KMS-11 (cell line): ENCODE data around the gene SNX33.

Source experiments
- H2AFZ ChIP-seq: fragments of 200-600 bp; sonication (generic); 2 replicates; pipeline ENCODE4 v1.6.1; 2016; ENCODE audit warnings: antibody characterized with exemption, mixed run types, low read depth
- H3K27ac ChIP-seq: fragments of 200-600 bp; sonication (generic); 2 replicates; pipeline ENCODE4 v1.6.1; 2016; ENCODE audit warnings: mild to moderate bottlenecking, mixed run types
- H3K27me3 ChIP-seq: fragments of 200-600 bp; sonication (generic); 2 replicates; pipeline ENCODE4 v1.6.1; 2017; ENCODE audit warnings: mild to moderate bottlenecking, low read depth, mixed run types, moderate library complexity; ENCODE audit not compliant: insufficient read depth
- H3K36me3 ChIP-seq: fragments of 200-600 bp; sonication (generic); 2 replicates; pipeline ENCODE4 v1.6.1; 2017; ENCODE audit warnings: mild to moderate bottlenecking, mixed run types; ENCODE audit not compliant: insufficient read depth
- H3K4me1 ChIP-seq: fragments of 200-600 bp; sonication (generic); 2 replicates; pipeline ENCODE4 v1.6.1; 2016; ENCODE audit warnings: mild to moderate bottlenecking, low read depth, mixed run types; ENCODE audit not compliant: poor library complexity, severe bottlenecking
- H3K4me2 ChIP-seq: fragments of 200-600 bp; sonication (generic); 2 replicates; pipeline ENCODE4 v1.7.0; 2016; ENCODE audit warnings: mild to moderate bottlenecking, mixed run types
- H3K4me3 ChIP-seq: fragments of 200-600 bp; sonication (generic); IDR thresholded peaks from 2 replicates; pipeline ENCODE4 v1.6.1; 2017; ENCODE audit warnings: low read depth, low read length, mixed read lengths; ENCODE audit not compliant: insufficient read depth
- H3K79me2 ChIP-seq: fragments of 200-600 bp; sonication (generic); 2 replicates; pipeline ENCODE4 v1.6.1; 2016; ENCODE audit warnings: low read depth, mixed run types; ENCODE audit not compliant: insufficient read depth
- H3K9ac ChIP-seq: fragments of 200-600 bp; sonication (generic); 2 replicates; pipeline ENCODE4 v1.6.1; 2016; ENCODE audit warnings: mild to moderate bottlenecking, mixed run types
- H4K20me1 ChIP-seq: fragments of 200-600 bp; sonication (generic); 2 replicates; pipeline ENCODE4 v1.6.1; 2016; ENCODE audit warnings: mild to moderate bottlenecking, mixed run types; ENCODE audit not compliant: insufficient read depth
- TF ChIP-seq, protein P1 (sequence below): fragments of 200-600 bp; sonication (generic); conservative IDR thresholded peaks from 2 replicates; pipeline ENCODE4 v1.6.1; 2017; ENCODE audit warnings: low read depth, mild to moderate bottlenecking, antibody characterized with exemption, low read length, moderate library complexity, mixed read lengths

Gene SNX33

DNA sequence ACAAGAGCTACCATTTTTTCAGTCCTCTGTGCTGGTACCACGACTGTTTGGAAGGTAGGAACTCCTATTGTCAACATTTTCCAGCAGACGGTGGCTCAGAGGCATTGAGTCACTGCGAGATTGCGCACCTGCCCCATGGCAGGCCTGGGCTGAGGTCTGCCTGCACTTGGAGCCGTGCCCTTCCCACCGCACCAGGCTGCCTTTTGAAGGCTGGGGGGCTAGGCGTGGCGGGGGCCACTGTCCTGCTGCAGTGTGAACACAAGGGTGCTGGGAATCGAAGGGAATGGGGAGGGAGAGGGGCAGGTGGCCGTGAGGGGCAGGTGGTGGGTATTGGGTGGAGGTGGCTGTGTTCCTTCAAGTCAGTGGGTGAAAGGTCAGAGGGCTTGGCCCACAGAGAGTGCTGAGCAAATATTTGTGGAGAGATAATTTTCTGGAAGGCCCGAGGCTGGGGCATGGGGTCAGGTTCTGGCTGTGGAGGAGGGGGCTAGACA is 16.3 kb downstream of the SNX33 start:
- Histone ChIP-seq H3K79me2 (no peaks in the 10 kb centered on the region), H3K9ac (no peak overlapping the region), H3K27ac (no peak overlapping the region), H3K4me1 (no peaks in the 10 kb centered on the region), H4K20me1 (no peaks in the 10 kb centered on the region), H2AFZ (no peak overlapping the region), H3K4me3 (no peak overlapping the region), H3K27me3 (no peaks in the 10 kb centered on the region), H3K4me2 (no peak overlapping the region), H3K36me3 (no peaks in the 10 kb centered on the region)
- TF ChIP-seq, protein P1, sequence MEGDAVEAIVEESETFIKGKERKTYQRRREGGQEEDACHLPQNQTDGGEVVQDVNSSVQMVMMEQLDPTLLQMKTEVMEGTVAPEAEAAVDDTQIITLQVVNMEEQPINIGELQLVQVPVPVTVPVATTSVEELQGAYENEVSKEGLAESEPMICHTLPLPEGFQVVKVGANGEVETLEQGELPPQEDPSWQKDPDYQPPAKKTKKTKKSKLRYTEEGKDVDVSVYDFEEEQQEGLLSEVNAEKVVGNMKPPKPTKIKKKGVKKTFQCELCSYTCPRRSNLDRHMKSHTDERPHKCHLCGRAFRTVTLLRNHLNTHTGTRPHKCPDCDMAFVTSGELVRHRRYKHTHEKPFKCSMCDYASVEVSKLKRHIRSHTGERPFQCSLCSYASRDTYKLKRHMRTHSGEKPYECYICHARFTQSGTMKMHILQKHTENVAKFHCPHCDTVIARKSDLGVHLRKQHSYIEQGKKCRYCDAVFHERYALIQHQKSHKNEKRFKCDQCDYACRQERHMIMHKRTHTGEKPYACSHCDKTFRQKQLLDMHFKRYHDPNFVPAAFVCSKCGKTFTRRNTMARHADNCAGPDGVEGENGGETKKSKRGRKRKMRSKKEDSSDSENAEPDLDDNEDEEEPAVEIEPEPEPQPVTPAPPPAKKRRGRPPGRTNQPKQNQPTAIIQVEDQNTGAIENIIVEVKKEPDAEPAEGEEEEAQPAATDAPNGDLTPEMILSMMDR: no peak

DNA sequence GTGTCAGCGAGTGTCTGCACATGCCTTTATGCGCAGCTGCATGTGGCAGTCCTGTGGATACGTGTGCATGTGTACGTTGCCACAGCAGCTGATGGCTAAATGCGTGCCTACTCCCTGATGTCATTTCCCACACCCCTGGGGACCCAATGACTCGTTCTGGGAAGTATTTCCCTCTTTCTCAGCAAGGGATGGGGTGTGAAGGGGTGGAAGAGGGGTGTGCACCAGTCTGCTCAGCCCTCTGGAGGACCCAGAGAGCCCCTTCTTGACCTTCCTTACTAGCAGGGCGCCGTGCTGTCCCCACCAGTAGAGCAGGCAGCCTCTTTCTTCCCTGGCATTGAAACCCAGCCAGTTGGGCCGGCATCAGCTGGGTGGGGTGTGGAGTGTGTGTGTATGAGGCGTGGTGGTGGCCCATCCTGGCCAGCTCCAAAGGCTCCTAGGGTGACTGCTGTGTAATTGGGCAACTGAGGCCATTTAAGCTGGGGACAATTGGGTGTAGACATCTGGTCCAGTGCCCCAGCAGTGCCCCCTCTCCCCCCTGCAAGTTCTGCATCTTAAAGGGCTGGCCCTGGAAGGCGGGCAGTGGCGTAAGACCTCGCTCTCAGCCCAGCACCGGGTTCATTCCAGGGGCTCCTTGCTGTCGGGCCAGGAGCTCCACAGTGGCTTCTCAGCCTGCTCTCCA is 19.2 kb downstream of the SNX33 start:
- Histone ChIP-seq H4K20me1 (no peaks in the 10 kb centered on the region), H3K79me2 (no peaks in the 10 kb centered on the region), H2AFZ (no peak overlapping the region), H3K27me3 (no peaks in the 10 kb centered on the region), H3K27ac (no peak overlapping the region), H3K4me1 (no peaks in the 10 kb centered on the region), H3K4me3 (no peak overlapping the region), H3K4me2 (no peak overlapping the region), H3K9ac (no peak overlapping the region), H3K36me3 (no peaks in the 10 kb centered on the region)
- TF ChIP-seq, protein P1: no peak

DNA sequence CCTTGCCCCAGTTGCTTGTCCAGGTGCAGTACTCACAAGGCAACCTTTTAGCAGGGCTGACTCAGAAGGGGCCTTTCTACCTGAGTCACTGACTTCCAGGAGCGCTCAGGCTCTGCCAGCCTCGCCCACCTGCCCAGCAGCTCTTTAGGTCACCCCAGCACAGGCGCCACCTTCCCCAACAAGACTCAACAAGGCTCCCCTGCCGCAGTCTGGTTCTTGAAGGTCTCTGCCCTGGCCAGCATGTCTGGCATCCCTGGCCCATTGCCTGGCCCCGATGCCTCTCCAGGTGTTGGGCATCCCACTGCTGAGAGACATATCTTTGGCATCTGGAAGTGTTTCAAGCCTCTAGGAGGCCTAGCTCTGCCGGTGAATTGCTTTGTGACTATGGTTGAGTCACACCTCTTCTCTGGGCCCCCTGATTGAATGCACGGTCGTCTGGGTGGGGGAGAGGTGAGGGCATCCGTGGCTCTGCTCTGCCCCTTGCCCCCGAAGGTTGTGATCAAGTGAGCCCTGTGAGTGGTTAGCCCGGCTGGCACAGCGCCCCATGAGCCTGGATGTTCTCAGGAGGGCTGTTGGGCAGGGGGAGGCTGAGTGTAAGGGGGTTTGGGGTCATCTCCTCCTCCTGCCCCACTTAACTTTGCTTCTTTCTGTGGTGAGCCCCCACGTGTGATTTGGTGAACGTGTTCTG is 21.6 kb downstream of the SNX33 start:
- H3K36me3 ChIP-seq: no peaks in the 10 kb centered on the region
- no peak overlapping the region for H3K9ac ChIP-seq
- no peak overlapping the region for H2AFZ ChIP-seq
- no peaks in the 10 kb centered on the region for H4K20me1 ChIP-seq
- TF ChIP-seq, protein P1: no peak
- H3K27me3 ChIP-seq: no peaks in the 10 kb centered on the region
- no peaks in the 10 kb centered on the region for H3K79me2 ChIP-seq
- no peaks in the 10 kb centered on the region for H3K4me1 ChIP-seq
- no peak overlapping the region for H3K27ac ChIP-seq
- H3K4me2 ChIP-seq: no peak overlapping the region
- no peak overlapping the region for H3K4me3 ChIP-seq

DNA sequence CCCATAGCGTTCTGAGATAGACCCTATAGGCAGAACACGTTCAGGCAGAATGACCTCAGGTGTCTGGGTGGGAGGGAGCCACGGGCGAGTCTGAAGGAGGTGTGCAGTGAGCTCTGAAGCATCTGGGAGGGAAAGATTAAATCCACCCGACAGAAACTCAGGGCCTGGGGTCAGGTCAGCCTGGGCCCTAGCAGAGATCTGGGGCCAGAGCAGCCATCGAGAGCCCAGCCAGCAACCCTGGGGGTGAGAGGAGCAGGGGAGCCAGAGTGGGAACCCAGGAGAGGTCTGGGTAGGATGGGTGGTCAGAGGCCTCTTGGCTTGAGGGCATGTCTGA is 22.1 kb downstream of the SNX33 start:
- Histone ChIP-seq H3K27ac (no peak overlapping the region), H3K36me3 (no peaks in the 10 kb centered on the region), H3K9ac (no peak overlapping the region), H4K20me1 (no peaks in the 10 kb centered on the region), H3K4me2 (no peak overlapping the region), H3K79me2 (no peaks in the 10 kb centered on the region), H3K4me3 (no peak overlapping the region), H2AFZ (no peak overlapping the region), H3K4me1 (no peaks in the 10 kb centered on the region), H3K27me3 (no peaks in the 10 kb centered on the region)
- TF ChIP-seq, protein P1: no peak
